Effector CD4-positive, alpha-beta T cell (primary cell): ENCODE data around the gene ACVR2B.

Experiments used
- DNase-seq: peaks from one replicate; pipeline ENCODE4 v3.0.0-alpha.2; 2020

ACVR2B gene

DNA sequence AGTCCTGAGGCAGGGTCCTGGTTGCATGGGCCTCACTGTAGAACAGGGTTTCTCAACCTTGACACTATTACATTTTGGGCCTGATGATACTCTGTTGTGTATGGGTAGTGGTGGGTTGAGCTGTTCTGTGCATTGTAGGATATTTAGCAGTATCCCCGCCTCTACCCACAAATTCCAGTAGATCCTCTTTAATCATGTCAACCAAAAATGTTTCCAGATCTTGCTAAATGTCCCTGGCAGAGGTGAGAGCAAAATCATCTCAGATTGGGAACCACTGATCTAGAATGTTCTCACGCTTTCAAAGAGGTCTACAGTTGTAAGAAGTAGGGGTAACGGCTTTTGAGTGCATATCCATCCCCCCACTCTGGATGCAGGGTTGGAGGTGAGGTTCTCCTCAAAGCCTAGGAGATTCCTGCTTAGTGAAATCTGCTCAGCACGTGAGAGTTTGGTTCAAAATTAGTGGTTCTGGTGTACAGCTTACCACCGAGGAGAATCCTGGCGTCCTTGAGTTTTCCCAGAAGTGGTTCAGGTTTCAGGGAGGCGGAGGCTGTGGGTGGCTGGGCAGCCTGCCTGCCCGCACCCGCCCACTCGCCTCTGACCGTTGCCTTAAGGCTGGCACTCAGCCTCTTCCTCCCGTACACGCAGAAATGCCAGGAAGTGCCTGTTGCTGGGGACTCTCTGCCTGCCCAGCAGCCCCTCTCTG is 5.3 kb downstream of the ACVR2B start:
- DNase-seq, result no peak

DNA sequence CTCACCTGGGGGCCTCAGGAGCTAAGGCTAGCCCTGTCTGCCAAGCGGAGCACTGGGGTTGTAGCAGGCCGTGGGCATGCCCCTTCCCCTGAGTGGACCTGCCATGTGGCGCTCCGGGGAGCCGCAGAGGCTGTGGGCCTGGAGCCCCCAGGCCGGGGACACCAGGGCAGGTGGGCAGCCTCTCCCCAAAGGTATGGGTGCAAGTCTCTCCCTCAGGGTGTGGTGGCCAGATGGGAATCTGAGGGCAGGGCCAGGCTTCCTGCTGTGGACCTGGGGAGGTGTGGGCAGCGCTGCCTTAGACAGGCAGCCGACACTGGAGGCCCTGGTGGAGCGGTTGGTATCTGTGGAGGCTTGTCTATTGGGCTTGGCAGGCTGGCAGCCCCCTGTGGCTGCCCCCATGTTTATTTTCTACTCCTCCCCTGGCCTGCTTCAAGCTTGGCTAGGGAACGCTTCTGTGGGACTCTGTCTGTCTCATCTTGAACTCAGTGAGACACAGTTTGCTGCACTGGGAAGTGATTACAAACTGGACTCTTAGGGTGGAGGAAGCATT is 5.9 kb downstream of the ACVR2B start:
- DNase-seq, result no peak

DNA sequence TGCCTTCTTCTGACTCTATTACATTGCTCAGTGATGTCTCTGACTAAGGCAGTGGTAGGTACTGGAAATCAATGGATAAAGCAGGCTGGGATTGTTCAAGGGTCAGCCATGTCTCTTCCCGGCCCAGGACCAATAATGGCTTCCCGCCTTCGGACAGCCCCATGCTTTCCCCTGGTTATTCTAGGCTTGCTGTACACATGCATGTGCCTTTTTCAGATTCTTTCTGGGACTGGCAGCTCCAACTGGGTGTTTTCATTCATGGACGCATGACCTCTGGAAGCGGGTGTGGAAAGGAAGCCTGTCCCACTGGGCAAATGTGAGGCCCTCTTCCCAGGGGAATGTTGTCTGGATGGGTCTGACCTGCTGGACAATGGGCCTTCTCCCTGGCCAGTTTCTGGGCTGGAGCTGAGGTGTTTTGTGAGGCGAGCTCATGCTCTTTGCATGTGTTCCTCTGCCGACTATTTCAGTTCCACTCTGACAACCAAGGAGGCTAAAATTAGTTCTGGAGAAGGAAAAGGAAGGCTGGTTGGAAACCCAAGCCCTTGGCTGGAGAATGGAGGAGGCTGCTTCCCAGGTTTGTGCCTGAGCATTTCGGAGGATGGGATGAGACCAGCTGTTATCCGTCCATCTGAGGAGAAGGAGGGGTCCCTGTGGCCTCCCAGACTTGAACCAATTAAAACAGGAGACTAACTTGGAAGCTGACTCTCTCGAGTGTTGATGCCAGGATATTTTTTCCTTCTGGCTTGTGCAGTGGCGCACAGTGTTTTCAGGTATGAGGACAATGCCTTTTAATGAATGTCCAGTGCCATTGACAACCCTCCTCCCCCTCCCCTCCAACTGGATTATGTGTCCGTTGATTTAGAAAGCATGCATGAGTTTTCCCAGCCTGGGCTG is 6.9 kb downstream of the ACVR2B start:
- no peak for DNase-seq

DNA sequence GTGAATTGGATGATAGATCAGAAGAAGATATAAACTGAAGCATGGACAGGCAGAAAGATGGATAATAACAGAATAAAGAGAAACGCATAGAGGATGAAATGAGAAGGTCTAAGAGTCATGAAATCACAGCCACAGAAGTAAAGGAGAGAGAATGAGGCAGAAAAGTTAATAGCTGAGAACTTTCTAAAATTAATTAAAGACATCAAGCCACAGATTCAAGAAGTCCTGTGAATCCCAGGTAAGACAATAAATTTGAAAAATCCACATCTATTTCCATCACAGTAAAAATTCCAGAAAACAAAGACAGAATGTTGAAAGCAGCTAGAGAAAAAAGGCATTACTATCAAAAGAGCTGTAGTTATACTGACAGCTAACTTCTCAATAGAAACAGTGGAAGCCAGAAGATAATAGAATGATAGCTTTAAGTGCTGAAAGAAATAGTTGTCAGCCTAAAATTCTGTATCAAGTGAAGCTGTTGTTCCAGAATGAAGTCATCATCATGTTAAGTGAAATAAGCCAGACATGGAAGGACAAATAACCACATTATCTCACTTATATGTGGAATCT is 12.0 kb downstream of the ACVR2B start:
- DNase-seq, result no peak

DNA sequence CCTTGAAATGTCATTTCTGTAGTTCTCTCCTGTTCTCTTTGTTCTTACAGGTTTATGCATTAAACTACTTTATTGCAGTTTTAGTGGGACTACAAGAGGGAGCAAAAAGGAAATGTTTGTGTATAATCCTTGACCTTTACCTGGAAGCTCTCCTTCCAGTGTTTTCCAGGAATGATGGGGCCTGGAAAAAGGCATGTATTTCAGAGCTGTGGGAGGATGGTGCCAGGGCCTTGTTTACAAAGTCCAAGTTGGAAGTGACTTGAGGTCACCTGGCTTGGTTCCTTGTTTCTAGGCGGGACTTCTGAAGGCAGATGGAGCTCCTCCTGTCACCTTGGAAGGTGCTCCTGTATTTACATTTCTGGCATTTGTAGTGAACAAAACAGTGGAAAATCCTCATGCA is 15.1 kb downstream of the ACVR2B start:
- no peak for DNase-seq

DNA sequence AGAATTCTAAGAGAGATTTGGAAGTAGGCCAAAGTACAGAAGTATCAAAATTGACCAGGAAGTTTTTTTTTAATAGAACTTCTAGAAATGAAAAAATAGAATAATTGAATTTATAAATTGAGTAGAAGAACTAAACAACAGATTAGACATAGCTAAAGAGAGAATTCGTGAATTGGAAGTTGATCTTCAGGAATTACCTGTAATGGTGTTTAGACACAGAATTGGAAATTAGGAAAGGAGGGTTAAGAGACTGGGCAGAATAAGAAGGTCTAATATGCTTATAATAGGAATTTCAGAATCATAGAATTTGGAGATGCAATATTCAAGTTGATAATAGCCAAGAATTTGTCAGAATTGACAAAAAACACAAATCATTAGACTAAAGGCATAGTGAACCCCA is 16.2 kb downstream of the ACVR2B start:
- DNase-seq, result no peak

DNA sequence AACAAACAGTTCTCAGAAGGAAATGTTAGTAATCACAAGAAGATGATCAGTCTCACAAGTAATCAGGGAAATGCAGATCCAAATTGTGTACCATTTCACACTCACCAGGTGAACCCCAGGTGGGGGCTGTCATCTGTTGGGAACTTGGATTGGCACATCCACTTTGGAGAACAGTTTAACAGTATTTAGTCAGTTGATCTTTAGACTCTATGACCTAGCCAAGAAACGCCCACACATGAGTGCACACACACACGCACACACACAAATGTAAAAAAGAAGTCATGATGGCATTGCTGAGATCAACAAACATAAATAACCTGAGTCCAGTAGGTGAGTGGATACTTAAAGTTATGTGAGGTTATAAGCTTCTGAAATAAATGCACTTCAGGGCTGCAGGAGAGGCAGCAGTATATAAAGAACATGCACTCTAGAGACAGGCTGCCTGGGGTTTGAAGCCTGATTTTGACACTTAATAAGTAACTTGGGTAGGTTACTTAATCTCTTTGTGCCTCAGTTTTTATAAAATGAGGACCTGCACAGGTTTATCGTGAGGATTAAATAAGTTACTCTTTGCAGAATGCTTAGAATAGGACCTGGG is 17.7 kb downstream of the ACVR2B start:
- DNase-seq, result no peak

DNA sequence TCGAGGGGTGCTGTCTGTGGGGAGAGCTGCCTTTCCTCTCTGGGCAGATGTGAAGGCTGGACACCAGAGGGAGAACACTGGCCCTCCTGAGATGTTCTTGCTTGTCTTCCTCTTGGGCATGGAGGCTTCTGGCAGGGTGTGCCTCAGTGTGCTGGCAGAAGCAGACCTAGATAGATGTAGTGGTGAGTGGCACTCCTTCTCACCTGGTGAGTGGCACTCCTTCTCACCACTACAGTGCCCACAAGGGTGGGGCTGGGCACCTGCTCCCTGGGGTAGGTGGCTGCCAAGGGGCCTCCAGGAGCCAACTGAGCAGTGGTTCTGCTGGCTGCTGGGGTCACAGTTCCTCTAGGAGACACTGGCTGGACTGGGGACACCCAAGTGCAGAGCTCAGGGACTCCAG is 18.7 kb downstream of the ACVR2B start:
- no peak for DNase-seq

DNA sequence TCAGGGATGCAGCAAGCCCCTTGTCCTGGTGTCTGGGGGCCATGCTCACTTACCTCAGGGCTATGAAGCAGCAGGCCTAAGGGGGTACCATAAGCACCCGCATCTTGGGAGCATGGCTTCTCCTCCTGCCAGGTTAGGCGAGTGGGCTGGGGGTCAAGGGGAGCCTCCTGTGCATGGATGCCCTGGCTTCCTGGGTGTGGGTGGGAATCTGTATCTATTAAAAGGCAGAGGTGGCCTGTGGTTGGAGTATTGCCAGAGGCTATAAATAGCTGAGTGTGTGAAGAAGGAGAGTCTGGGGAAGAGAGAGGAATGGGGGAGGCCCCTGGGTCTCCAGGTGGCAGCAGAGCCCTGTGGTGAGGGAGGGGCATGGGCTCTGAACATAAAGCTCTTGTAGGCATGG is 19.5 kb downstream of the ACVR2B start:
- no peak for DNase-seq

DNA sequence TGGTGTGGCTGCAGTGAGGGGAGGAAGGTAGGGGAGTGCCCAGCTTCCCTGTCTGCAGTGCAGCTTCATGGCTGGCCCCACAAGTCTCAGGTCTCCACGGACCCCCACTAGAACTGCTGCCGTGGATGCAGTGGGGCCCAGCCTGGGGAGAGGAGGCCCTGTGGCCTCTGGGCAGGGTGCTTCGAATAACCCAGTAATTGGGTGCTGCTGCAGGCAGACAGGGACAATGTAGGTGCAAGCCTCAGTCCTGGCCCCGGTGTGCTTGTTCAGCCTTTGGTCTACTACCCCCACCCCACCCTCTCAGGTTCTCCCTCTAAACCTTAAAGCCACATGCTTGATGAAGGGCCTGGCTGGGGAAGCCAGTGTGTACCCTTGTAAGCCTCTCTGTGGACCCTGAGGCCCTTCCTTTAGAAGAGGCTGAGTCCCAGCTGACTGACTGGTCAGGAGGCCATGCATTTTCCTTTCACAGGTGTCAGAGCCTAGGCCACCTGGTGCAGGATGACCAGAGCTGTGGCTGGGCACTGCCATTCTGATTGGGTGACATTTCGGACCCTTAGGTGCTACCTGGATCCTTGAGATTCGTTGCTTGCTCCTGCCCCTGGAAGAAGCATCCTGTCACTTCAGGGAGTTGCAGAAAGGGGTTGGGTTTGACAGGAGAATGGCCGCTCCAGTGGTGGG is 21.4 kb downstream of the ACVR2B start:
- DNase-seq, result no peak

DNA sequence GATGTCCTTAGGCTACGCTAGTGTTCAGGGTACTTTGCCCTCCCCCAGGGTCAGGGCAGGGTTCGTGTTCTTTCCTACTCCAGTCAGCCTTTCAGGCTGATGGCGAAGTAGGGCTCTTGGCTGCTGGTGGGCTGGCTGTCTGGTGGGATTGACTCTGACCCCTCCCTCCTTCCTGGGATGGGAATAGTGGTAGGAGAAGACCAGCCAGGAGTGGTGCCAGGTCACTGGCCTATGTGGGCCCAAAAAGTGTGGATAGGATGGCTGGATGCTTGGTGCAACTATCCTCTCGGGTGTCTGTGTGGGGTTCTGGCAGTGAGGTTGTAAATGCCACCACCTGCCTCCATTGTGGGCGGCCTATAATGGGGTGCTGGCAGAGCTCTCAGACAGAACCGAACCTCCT is 22.0 kb downstream of the ACVR2B start:
- DNase-seq, result no peak

DNA sequence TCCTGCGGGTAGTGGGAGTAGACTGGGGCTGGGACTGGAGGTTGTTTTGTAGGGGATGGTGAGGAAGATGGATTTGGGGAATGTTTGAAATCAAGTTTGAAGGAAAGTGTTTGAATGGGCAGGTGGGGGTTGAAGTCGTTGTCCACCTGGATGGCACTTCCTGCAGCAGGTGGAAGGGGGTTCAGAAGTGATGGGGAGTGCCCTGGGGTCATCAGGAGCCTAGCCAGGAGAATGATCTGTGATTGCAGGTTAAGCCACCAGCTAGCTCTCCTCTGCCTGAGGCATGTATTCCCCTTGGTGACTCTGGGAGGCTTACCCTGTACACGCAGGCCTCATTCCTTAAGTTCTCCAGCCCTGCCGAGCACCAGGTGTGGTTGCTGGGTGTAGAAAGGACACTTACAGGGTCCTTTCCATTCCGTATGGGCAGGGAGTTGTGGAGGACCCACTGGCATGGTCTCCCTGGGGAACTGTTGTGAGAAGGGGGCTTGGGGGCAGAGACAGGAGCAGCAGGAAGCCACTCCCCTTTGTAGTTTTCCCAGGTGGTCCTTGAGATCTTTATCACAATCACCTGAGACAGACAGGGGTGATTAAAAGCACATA is 22.6 kb downstream of the ACVR2B start:
- DNase-seq, result no peak

DNA sequence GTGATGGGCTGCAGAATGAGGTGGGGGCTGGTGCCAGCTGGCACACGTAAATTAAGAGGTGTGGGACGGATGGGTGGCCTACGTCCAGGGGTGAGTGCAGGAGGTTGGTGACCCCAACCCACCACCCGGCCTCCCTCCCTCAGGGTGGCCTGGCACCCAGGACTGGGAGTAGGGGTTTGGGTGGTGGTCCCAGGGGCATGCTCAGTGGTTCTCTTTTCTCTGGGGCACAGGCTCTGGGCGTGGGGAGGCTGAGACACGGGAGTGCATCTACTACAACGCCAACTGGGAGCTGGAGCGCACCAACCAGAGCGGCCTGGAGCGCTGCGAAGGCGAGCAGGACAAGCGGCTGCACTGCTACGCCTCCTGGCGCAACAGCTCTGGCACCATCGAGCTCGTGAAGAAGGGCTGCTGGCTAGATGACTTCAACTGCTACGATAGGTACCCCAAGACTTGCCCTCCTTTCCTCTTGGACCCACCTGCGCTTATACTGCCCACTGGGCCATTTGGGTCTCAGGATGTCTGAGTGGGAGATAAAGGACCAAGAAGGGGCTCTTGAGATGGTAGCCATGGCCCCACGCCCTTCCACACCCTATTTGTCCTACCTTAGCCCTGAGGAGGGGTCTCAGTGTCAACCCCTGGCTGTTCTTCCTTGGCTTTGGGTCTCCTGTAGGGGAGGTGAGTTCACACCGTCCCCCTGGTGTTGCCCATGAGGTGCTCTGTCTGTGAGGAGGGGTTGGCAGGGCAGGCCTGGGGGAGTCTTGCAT is 23.5 kb downstream of the ACVR2B start:
- DNase-seq, result no peak

DNA sequence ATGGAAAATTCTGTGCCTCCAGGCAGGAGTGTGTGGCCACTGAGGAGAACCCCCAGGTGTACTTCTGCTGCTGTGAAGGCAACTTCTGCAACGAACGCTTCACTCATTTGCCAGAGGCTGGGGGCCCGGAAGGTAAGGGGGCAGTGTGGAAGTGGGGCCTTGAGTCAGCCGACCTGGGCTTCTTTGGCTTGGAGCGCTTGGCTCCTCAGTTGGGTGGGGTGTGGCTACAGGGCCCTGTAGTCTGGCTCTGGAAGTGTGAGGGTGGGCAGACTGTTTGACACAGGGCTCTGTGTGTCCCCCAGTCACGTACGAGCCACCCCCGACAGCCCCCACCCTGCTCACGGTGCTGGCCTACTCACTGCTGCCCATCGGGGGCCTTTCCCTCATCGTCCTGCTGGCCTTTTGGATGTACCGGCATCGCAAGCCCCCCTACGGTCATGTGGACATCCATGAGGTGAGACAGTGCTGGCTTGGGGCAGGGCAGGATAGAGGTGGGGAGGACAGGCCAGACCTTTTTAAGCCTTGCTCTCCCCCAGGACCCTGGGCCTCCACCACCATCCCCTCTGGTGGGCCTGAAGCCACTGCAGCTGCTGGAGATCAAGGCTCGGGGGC is 24.3 kb downstream of the ACVR2B start:
- no peak for DNase-seq

DNA sequence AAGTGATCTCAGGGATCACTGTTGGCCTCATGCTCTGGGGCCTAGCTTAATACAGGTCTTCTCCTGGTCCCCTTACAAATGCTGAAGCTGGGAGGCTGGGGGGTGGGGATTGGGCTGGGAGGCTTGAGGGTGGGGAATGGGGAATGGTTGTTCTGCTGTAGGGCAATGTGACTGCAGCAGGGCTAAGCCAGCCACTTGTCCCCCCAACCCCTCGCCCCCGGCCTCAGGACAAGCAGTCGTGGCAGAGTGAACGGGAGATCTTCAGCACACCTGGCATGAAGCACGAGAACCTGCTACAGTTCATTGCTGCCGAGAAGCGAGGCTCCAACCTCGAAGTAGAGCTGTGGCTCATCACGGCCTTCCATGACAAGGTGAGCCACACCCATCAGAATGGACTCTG is 25.2 kb downstream of the ACVR2B start:
- DNase-seq, result no peak

DNA sequence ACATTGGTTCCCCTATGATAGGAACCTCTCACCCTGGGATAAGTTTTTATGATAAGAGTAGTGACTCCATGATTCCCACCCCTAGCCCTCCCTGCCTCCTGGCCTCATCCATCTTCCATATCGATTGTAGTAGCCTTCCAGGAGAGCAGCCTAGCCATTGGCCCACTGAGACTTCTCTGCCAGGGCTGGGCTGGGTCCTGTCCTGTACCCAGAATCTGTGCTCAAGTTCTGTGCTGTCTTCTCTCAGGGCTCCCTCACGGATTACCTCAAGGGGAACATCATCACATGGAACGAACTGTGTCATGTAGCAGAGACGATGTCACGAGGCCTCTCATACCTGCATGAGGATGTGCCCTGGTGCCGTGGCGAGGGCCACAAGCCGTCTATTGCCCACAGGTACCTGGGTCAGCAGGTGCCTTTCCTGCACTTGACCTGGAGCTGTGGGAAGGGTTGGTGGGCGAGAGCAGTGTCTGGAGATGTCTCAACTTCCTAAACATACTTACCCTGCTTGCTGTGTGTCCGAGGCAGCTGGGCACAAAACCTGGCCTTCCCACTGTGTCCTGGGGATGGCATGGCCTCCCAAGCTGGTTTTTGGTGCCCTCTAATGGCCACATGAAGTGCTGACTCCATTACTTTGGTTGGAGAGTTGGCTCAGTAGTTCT is 25.9 kb downstream of the ACVR2B start:
- no peak for DNase-seq

DNA sequence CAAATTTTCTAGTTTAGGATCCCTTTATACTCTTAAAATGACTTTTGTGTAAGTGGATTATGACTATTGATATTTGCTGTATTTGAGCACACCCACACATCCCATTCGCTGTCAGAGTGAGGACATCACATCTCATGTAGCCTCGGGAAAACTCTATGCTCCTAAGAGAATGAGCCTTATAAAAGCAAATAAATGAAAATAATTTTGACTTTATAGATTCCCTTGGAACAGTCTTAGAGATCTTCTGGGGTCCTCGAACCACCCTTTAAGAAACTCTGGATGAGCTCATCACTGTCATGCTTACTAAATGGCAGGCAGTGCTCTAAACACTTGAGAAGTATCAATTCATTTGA is 26.4 kb downstream of the ACVR2B start:
- DNase-seq, result no peak

DNA sequence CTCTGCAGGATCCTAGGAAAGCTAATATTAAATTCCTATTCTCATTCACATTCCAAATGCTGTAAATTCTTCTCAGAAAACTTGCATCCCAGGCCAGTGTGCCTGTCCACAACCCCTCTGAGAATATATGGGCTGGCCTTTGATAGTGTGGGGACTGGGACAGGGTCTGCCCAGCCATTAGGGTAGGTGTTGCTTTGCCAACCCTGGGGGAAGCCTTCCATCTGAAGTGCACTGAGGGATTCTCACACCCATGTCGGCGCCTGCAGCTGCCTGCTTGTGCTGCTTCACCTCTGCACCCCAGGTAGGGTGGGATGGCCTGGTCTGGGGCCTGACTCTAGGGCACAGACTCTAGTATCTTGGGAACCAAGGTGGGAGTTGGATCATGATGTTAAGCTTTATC is 27.2 kb downstream of the ACVR2B start:
- no peak for DNase-seq

DNA sequence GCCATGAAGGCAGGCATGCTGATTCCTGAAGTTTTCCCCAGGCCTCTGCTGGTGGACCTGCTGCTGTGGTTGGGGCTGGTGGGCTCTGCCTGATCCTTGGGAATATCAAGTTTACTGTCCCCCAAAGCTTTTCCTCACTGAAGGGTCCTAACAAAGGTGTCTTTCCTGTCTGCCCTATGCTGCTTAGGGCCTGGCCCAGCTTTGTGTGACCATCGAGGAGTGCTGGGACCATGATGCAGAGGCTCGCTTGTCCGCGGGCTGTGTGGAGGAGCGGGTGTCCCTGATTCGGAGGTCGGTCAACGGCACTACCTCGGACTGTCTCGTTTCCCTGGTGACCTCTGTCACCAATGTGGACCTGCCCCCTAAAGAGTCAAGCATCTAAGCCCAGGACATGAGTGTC is 29.3 kb downstream of the ACVR2B start:
- no peak for DNase-seq

DNA sequence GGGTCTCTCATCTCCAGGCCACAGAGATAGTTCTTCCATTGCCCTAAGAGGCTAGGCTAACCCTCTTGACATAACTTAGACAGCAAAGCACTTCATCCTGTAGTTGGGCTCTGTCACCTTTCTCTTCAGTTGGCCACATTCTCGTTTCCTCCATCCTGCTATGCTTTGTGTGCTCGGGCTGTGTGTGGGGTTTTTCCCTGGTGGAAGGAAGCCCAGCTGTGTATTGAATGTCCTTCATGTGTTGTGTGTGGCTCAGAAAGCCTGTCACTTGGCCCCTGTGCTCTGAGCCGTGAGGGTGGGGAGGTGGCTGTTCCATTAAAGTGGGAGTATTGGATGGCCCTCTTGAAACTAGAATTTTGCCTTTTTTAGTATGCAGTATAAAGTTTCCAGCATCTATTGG is 33.6 kb downstream of the ACVR2B start:
- DNase-seq, result no peak

DNA sequence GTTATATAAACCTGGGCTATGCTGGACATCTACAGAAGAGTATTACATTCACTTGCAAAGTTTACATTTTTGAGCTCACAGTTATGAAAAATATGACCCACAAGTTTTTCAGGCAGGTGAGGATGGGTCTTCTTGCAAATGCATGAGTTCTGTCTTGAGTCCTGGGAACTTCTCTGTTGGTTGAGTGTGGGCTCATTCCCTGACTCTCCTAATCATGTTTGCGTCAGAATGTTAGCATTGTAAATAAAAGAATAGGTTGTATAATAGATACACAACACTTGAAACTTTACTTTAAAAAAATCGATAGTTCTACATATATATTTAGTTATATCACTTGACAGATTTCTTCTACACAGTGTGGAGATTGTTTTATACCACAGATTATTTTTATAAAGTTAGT is 35.3 kb downstream of the ACVR2B start:
- no peak for DNase-seq
